GM21786 (cell line): Measurements from ENCODE around the gene LAG3.
"Not testable (repeated sequence)": the region's sequence is repeated elsewhere in the genome, so short reads cannot be mapped to it uniquely, and the experiment has no call there.

Experiments used
- ATAC-seq: cut with Tn5 transposase; IDR thresholded peaks from one replicate; pipeline ENCODE4 v1.9.1; 2021; ENCODE audit not compliant: unreplicated experiment

The LAG3 gene

DNA sequence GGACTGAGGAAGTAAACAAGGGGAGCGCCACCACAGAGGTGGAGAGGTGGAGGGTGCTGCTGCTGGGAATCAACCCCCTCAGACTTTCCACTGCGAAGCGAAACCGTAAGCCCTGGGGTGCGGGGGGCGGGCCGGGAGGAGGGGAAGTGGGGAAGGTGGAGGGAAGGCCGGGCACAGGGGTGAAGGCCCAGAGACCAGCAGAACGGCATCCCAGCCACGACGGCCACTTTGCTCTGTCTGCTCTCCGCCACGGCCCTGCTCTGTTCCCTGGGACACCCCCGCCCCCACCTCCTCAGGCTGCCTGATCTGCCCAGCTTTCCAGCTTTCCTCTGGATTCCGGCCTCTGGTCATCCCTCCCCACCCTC lies at the start of gene LAG3:
Gene LAG3 (plus strand): TSS at position 190 of the 365 bp plus-strand sequence. CDS start 333 bp downstream, outside the sequence.
- no peak for ATAC-seq

DNA sequence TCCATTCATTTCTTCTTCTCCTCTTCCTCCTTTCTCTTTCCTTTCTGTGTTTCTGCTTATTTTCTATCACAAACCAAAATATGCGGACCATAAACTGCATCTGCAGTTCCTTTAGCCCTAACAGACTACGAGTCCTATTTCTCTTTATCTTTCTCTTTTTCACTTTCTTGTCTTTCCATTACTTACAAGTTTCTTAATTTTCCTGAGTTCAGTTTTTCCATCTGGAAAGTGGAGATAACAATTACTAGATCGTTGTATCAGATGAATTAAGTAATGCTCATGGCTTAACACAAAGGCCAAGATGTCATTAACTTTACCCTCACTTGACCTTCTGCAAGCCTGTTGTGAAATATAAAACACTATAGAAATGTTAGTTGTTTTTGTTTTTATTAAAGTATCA lies 49.5 kb upstream of the LAG3 start:
- no peak for ATAC-seq

DNA sequence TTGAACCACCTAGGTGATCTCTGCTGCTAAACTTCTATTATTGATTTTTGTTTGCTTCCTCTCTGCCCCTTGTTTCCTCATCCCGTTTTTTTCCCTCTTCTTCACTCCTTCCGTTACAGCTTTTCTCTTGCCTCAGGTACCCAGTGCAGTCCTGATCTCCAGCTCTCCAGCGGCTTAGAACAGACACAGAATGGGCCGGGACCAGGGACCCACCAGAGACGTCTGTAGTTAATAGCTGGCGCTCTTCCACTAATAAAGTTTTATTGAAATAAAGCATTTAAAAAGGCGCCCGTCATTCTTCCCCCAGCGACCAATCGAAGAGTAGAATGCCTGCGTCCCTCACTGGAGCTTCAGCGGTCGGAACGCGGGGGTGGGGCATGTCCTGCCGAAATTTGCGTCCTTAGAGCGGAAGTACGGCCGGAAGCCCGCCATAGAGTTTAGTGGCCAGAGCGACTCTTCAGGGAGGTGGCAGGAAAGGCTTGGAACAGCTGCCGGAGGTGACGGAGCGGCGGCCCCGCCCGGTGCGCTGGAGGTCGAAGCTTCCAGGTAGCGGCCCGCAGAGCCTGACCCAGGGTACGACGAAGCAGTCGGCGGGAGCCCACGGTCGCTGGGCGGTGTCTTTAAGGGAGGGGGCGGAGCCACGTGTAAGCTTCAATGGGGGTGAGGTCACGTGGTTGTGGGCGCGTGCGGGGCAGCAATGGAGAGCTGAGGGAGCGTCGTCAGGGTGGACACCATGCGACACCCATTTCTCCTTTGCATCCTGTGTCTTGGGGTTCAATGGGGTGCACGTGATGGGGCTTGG lies 48.5 kb upstream of the LAG3 start, which contains the start of gene COPS7A:
Gene COPS7A (plus strand): TSS at position 440 of the 802 bp plus-strand sequence. CDS start 611 bp downstream, outside the sequence.
- peak; percentile 93 for ATAC-seq

DNA sequence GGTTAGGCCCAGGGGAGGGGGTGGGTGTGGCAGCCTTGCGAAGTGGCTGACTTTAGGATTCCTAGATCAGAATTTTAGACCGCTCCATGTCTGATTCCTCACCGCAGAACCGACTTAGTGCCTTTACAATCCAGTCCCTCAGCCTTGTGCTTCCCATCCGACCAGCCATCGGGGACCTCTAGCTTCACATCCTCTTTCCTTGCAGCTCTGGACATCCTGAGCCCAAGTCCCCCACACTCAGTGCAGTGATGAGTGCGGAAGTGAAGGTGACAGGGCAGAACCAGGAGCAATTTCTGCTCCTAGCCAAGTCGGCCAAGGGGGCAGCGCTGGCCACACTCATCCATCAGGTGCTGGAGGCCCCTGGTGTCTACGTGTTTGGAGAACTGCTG lies 47.9 kb upstream of the LAG3 start:
- ATAC-seq = no peak

DNA sequence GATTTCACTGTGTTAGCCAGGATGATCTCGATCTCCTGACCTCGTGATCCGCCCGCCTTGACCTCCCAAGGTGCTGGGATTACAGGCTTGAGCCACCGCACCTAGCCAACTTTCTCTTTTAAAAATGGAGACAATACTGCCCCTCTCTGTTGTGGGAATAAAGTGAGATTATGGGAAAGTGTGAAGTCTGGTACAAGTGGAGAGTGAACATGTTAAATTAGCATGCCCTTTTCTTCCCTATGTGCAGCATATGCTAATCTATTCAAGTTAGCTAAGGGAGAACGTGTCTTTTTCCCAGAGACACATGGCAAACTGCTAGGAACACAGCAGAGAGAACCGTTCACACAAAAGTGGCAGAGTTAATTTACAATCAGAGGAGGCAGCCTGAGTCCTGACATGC lies 47.0 kb upstream of the LAG3 start:
- no peak for ATAC-seq

DNA sequence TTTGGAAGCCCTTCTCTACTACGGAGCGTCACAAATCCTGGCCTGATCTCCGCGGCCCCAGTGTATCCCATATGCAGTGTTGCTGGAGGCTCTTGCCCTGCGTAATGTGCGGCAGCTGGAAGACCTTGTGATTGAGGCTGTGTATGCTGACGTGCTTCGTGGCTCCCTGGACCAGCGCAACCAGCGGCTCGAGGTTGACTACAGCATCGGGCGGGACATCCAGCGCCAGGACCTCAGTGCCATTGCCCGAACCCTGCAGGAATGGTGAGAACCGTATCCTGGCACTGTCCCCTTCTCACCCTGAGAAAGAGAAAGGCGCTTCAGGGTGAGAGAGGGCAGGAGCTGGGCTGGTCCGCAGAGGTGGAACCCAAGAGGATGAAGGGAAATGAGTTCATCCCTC lies 43.1 kb upstream of the LAG3 start:
- no peak for ATAC-seq

DNA sequence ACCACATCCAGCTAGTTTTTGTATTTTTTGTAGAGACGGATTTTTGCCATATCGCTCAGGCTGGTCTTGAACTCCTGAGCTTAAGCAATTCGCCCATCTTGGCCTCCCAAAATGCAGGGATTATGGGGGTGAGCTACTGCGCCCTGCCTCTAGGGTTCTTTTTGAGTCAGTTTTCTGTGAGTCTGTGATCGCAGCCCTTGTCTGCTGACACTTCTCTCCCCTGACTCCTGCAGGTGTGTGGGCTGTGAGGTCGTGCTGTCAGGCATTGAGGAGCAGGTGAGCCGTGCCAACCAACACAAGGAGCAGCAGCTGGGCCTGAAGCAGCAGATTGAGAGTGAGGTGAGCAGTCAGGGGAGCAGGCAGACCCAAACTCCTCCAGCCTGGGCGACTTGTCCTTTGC lies 42.2 kb upstream of the LAG3 start:
- ATAC-seq = no peak

DNA sequence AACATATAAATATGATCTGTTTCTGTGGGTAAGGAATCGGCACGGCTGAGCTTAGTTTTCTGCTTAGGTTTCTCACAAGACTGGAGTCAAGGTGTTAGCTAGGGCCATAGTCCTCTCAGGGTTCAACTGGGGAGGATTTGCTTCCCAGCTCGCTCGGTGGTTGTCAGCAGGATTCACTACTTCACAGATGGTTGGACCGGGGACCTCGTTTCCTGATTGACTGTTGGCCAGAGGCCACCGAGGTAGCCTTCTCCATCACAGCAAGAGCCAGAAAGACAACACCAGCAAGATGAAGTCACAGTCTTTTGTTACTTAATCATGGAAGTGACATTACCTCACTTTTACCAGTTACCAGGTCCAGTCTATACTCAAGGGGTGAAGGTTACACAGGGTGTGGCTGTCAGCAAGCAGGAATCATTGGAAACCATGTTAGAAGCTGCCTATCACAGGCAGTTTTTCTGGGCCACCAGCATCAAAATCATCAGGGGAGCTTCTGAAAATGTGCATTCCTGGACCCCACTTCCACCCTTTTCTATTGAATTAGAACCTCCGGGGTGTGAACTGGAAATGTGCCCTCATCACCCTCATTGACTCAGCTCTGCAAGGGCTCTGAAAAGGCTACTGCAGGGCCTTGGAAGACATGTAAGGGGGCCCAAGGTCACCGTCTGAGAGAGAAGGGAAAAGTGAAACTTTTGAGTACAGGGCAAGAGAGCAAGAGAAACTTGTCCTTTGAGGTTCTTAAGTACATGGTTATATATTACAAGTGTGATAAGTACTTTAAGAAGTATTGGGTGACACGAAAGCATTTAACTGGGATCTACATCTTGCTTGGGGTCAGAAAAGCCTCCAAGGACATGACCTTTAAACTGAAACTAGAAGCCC lies 37.6 kb upstream of the LAG3 start:
- ATAC-seq = no peak

DNA sequence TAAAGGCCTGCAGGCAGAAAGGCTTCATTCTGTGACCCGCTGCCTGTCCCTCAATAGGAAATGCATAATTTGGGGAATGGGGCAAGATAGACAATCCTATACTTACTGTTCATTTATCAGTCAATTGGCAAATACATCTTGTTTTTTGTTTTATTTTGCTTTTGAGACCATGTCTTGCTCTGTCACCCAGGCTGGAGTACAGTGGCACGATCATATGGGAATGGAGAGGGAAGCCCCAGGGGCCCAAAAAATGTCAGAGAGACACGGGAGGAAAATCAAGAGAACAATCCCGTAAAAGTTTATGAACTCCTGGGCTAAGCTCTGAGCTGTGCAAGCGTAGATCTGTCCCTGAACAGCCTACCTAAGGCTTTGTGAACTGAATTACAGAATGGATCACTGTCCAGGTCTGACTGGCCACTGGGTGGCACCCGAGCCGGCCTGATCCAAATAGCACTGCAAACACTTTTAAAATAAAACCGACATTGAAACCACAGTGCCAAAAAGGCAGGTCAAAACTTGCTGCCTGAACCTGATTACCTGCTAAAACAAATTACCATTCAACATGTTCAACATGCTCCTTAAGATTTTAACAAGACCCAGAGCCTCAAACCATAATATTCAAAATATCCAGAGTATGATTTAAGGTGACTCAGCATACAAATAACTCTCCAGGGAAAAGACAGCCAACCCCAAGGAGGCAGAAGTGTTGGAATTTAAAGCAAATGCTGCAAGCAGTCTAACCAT lies 36.7 kb upstream of the LAG3 start:
- no peak for ATAC-seq

DNA sequence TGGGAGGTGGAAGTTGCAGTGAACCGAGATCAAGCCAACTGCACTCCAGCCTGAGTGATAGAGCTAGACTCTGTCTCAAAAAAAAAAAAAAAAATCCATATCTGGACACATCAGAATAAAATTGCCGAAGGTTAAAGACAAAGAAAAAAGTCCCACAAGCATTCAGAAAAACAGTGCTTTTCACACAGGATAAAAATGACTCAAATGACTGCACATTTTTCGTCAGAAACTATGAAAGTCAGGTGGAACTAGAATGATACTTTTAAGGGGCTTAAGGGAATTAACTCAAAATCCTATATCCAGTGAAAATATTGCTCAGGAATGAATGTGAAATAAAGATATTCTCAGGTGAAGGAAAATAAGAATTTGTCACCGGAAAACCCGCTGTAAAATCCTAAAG lies 35.6 kb upstream of the LAG3 start:
- ATAC-seq = no peak

DNA sequence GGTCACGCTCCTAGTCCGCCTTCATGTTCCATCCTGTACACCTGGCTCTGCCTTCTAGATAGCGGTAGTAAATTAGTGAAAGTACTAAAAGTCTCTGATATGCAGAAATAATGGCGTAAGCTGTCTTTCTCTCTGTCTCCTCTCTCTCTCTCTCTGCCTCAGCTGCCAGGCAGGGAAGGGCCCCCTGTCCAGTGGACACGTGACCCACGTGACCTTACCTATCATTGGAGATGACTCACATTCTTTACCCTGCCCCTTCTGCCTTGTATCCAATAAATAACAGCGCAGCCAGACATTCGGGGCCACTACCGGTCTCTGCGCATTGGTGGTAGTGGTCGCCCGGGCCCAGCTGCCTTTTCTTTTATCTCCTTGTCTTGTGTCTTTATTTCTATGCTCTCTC lies 30.2 kb upstream of the LAG3 start:
- ATAC-seq = not testable (repeated sequence)

DNA sequence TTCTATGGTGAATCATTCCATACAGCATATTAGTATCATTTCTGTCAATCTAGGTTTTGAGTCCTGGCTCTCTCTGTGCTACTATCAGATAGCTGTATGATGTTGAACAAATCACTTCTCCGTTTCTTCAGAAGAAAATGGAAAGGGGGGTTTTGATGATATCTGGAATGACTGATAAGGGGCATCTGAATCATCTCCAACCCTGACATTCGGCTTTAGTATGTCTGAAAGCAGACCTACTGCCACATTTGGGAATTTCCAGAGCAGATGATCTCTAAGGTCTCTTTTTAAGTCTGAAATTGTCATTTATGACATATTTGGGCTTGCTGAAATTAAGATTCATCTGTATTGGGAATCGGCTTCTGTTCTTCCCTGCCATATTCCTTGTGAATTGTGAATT lies 29.5 kb upstream of the LAG3 start:
- ATAC-seq = no peak

DNA sequence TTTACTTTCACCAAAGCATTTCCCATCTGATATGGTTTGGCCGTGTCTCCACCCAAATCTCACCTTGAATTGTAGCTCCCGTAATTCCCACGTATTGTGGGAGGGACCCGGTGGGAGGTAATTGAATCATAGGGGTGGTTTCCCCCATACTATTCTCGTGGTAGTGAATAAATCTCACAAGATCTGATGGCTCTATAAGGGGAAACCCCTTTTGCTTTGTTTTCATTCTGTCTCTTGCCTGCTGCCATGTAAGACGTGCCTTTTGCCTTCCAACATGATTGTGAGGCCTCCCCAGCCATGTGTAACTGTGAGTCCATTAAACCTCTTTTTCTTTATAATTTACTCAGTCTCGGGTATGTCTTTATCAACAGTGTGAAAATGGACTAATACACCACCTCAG lies 29.0 kb upstream of the LAG3 start:
- not testable (repeated sequence) for ATAC-seq

DNA sequence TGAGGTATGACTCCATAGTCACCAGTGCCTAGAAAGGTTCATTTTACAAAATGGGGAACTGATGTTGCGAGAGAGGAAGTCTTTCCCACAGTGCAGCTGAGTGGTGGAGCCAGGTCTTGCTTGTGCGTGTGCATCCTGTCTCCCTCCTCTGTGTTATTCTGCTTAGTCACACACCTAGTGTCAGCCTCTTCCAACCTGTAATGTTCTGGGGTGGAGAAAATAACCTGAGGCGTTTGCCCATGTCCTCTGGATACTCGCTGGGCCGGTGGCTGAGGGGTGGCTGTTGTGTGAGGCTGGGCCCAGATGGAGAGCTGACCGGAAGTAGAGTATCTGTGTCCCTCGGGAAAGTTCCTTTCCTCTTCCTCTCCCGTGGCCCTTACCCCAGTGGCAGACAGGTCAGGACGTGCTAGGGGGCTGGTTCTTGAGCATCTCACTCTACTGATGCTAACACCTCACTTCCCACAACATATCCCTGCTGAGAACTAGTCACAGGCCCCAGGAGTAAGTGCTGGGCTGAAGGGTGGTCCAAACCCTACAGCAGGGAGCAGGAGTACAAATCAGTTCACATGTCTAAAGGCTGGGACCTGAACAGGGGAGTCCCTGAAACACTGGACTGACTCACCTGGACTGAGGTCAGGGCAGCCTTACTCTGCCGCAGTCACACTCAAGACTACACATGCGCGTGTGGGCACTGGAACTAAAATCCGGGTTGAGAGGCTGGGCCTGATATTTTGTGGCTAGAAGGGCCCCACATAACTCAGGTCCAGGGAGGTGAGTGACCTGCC lies 26.4 kb upstream of the LAG3 start:
- no peak for ATAC-seq

DNA sequence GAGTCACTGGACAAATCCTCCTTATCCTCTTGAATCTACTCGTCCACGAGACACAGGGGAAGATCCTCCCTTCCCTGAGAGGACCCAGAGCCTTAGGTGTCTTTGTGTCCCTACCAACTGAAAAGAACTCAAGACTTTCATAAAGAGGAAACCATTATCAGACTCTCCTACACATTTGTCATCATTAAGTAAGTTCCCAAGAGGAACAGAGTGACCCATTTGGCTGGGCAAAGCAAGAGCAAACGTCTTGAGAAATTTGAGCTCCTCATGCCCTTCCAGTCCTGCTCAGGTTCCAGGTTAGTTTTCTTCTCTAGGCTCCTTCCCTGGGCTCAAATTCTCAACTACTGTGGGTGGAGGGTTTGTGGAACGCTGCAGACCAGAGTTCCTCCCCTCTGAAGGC lies 25.1 kb upstream of the LAG3 start:
- ATAC-seq = no peak

DNA sequence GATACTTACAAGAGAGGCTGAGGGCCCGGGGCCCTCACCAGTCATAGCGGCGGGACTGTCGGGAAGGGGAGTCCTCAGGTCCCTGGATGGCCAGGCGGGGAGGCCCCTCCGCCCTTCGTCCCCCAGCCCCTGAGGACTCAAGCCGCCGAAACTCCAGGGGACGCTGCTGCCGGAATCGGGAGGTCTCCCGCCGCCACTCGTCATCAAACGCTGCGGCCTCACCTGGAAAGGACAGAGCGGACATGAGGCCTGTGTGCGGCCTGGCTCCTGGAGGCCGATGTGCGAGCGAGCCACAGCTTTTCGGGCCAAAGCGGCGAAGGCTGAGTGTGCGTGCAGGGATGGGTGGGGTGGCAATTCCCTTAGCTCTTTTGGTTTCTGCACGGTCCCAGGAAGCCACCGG lies 23.6 kb upstream of the LAG3 start:
- no peak for ATAC-seq

DNA sequence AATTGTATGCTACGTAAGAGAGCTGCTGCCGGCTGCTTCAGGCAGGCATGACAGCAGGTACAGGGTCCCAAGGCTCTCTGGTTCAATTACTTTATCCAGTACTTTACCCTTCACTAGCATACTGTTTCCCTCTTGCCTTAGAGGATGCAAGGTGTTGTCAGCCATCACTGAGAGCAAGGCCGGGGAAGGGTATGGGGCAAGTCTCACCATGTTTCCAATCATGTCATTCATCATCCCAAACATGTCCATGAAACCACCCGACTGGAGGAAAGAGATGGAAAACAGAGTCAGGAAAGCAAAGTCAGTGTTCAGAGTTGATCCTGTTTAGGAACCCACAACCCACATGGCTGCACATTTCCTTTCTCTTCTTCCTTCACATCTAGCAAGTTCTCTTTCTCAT lies 21.8 kb upstream of the LAG3 start:
- no peak for ATAC-seq

DNA sequence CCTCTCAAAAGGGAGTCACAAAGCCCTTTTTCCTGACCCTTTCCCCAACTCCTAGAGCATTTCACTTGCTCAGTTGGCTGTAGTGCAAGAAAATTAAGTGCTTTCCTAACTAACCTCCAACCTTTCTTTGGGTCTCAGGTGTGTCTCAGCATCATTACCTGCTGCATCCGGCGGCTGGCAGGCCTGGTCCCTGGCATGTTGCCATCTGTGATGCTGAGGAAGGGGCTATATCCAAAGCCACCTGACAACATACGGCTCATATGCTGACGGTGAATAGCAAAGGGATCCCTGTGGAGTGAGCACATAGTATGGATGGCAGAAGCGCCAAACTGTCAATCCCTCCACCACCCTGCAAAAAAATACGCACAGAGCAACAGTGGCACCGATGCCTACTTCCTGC lies 20.6 kb upstream of the LAG3 start:
- ATAC-seq = no peak

DNA sequence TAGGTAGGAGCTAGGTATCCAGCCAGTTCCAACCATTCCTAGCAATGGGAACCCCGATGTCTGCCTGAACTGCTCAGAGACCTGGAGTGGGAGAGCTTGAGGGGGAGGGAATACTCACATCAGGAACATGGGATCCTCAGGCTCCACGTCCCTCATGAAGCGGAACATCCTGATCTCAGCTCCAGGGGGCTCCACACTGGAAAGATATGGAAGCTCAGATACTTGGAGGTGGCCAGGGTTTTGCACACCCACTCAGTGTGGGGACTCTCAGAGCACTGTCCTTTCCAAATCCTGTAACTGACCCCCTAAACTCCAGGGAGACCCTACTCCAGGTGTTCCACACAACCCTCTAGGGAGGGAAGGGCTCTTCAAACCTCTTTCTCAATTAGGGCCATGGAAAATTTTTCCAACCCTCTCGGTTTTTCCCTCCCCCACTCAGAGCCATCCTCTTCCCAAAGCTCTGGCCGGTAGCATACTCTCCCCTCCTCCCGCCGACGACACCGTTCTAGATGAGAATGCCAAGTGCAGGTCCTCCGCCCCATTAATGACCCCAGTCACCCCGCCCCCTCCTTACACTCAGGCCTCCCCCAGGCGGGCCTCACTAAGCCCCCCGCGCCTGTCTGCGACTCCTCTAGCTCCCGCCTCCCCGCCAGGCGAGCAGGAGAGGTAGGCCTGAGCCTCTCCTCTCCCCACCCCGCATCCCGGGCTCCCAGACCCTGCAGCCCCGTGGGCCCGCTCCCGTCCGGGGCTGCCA lies 20.0 kb upstream of the LAG3 start:
- ATAC-seq = no peak
